Calu3 (cell line): Measurements from ENCODE around the gene STXBP2. TPM values are rescaled to one million over a fixed set of nuclear protein-coding genes. Genes with fewer than 3 reads are reported as not detected.

Source experiments
- BruUV-seq: library from RNA; stranded (reverse); fragments of 400-500 nt; replicated peaks from 2 replicates; lab custom pipeline; 2021; lab: Mats Ljungman, UMichigan
- CTCF ChIA-PET: fragments of 300-600 bp; sonication (Branson Sonifier 250); formaldehyde crosslinking; loops from one replicate; lab custom pipeline; 2022; ENCODE audit warnings: antibody characterized with exemption; lab: Charles Lee
- DNase-seq: peaks from one replicate; pipeline ENCODE4 v3.0.0; 2022
- H3K27ac Mint-ChIP-seq: one replicate; pipeline ENCODE4 v1.8.0; 2022; ENCODE audit warnings: mixed read lengths; ENCODE audit not compliant: unreplicated experiment
- H3K27me3 Mint-ChIP-seq: one replicate; pipeline ENCODE4 v1.8.0; 2022; ENCODE audit warnings: mixed read lengths; ENCODE audit not compliant: unreplicated experiment
- H3K36me3 Mint-ChIP-seq: one replicate; pipeline ENCODE4 v1.8.0; 2022; ENCODE audit warnings: mild to moderate bottlenecking, moderate library complexity, mixed read lengths; ENCODE audit not compliant: insufficient read depth, unreplicated experiment
- H3K4me1 Mint-ChIP-seq: one replicate; pipeline ENCODE4 v1.8.0; 2022; ENCODE audit warnings: mild to moderate bottlenecking, low read depth, mixed read lengths; ENCODE audit not compliant: unreplicated experiment
- H3K4me3 Mint-ChIP-seq: one replicate; pipeline ENCODE4 v1.8.0; 2022; ENCODE audit warnings: mild to moderate bottlenecking, low read depth, moderate library complexity, mixed read lengths; ENCODE audit not compliant: unreplicated experiment
- H3K9me3 Mint-ChIP-seq: one replicate; pipeline ENCODE4 v1.8.0; 2022; ENCODE audit warnings: low read depth, mixed read lengths; ENCODE audit not compliant: unreplicated experiment
- intact Hi-C: fragments of 100-400 bp; cut with micrococcal nuclease; formaldehyde crosslinking; loops from one replicate; pipeline ENCODE4 v1.10.0; 2022; ENCODE audit not compliant: unreplicated experiment
- total RNA-seq: library from RNA; stranded (reverse); gene quantifications from 2 replicates; pipeline ENCODE4 v1.2.3, GENCODE V29; 2022
- TF ChIP-seq, protein P1 (sequence below): fragments of 200-600 bp; IDR thresholded peaks from one replicate; pipeline ENCODE4 v1.8.0; 2022; ENCODE audit warnings: antibody characterized with exemption; ENCODE audit not compliant: unreplicated experiment

STXBP2 gene
- total RNA-seq, 1 experiment from 2014 or later = 132 TPM

GRCh38 chr19:7620442-7621412 is 16.2 kb upstream of the STXBP2 start:
- no peaks in the 10 kb centered on the region for H3K27me3 Mint-ChIP-seq
- H3K4me3 Mint-ChIP-seq = no peak overlapping the region
- H3K9me3 Mint-ChIP-seq = no peaks in the 10 kb centered on the region
- DNase-seq = no peak
- H3K27ac Mint-ChIP-seq = no peak overlapping the region
- peaks cover 13% of the 10 kb centered on the region for H3K4me1 Mint-ChIP-seq
- no TSS peak for BruUV-seq
- H3K36me3 Mint-ChIP-seq = peaks cover 52% of the 10 kb centered on the region
- intact Hi-C loops = no loop called here
- TF ChIP-seq, protein P1, sequence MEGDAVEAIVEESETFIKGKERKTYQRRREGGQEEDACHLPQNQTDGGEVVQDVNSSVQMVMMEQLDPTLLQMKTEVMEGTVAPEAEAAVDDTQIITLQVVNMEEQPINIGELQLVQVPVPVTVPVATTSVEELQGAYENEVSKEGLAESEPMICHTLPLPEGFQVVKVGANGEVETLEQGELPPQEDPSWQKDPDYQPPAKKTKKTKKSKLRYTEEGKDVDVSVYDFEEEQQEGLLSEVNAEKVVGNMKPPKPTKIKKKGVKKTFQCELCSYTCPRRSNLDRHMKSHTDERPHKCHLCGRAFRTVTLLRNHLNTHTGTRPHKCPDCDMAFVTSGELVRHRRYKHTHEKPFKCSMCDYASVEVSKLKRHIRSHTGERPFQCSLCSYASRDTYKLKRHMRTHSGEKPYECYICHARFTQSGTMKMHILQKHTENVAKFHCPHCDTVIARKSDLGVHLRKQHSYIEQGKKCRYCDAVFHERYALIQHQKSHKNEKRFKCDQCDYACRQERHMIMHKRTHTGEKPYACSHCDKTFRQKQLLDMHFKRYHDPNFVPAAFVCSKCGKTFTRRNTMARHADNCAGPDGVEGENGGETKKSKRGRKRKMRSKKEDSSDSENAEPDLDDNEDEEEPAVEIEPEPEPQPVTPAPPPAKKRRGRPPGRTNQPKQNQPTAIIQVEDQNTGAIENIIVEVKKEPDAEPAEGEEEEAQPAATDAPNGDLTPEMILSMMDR = no peak
- CTCF ChIA-PET = no interaction called here

DNA sequence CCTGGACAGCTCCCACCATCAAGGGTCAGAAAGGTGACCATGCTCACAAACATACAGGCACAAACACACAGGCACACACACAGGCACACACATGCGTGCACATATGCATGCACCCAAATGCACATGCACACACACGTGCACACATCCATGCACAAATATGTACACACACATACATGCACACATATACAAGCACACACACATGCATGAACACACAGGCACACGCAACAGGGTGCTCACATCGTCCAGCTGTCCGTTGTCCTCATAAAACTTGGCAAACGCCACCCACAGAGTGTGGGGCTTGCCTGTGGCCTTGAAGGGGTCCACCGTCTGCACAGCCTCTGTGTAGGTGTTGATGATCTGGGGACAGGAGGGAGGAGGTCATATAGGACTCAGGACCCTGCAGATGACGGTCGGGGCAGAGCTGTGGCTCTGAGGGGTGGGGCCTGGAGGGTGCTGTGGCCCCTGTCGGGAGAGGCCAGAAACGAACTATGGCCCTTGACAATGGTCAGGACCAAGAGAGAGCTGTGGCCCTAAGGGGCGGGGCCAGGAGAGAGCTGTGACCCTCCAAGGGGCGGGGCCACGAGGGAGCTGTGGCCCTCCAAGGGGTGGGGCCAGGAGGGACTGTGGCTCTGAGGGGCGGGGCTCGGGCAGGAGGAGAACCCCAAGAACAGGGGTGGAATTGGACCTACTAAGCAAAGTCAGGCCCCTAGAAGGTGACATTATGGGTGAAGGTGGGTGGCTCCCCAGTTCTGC is 13.8 kb upstream of the STXBP2 start:
- CTCF ChIA-PET = no interaction called here
- H3K36me3 Mint-ChIP-seq = peaks cover 33% of the 10 kb centered on the region

GRCh38 chr19:7623725-7624603 is 12.9 kb upstream of the STXBP2 start:
- Mint-ChIP-seq H3K9me3 (no peaks in the 10 kb centered on the region), H3K36me3 (peaks cover 33% of the 10 kb centered on the region), H3K27me3 (no peaks in the 10 kb centered on the region), H3K4me1 (peaks cover 9% of the 10 kb centered on the region), H3K4me3 (no peak overlapping the region), H3K27ac (no peak overlapping the region)
- BruUV-seq = no TSS peak
- intact Hi-C loops = no loop called here
- DNase-seq = no peak
- CTCF ChIA-PET = no interaction called here
- TF ChIP-seq, protein P1 = no peak

More for the DNA sequence above, 13.8 kb upstream of the STXBP2 start:
- intact Hi-C loops = no loop called here
- Mint-ChIP-seq H3K4me3 (no peak overlapping the region), H3K4me1 (peaks cover 12% of the 10 kb centered on the region), H3K9me3 (no peaks in the 10 kb centered on the region), H3K27me3 (no peaks in the 10 kb centered on the region), H3K27ac (no peak overlapping the region)
- no peak for DNase-seq
- TF ChIP-seq, protein P1 = no peak
- BruUV-seq = no TSS peak

GRCh38 chr19:7624810-7625209 is 12.1 kb upstream of the STXBP2 start:
- BruUV-seq = no TSS peak
- TF ChIP-seq, protein P1 = no peak
- no peak overlapping the region for H3K27ac Mint-ChIP-seq
- DNase-seq = no peak
- CTCF ChIA-PET = no interaction called here
- H3K36me3 Mint-ChIP-seq = peaks cover 34% of the 10 kb centered on the region
- intact Hi-C loops = no loop called here
- peaks cover 7% of the 10 kb centered on the region for H3K4me1 Mint-ChIP-seq
- no peak overlapping the region for H3K4me3 Mint-ChIP-seq
- no peaks in the 10 kb centered on the region for H3K27me3 Mint-ChIP-seq
- H3K9me3 Mint-ChIP-seq = no peaks in the 10 kb centered on the region
